GM18870 (cell line): ENCODE data around the gene RGL4.

ENCODE experiments used
- ATAC-seq: cut with Tn5 transposase; IDR thresholded peaks from one replicate; pipeline ENCODE4 v1.9.1; 2021; ENCODE audit warnings: moderate library complexity; ENCODE audit not compliant: unreplicated experiment

RGL4 gene

GRCh38 chr22:23697031-23697970 lies 6.5 kb downstream of the RGL4 start:
- ATAC-seq = no peak

GRCh38 chr22:23698094-23698493 lies 7.3 kb downstream of the RGL4 start:
- no peak for ATAC-seq

- no peak for ATAC-seq
Observed at GRCh38 chr22:23698673-23699235, 7.9 kb downstream of the RGL4 start.

GRCh38 chr22:23700706-23701105 lies 9.9 kb downstream of the RGL4 start:
- no peak for ATAC-seq

GRCh38 chr22:23704062-23704461 lies 13.2 kb downstream of the RGL4 start:
- ATAC-seq = no peak

- ATAC-seq = no peak
Observed at GRCh38 chr22:23704829-23705228, 14.0 kb downstream of the RGL4 start.

GRCh38 chr22:23705358-23705757 lies 14.5 kb downstream of the RGL4 start:
- no peak for ATAC-seq

GRCh38 chr22:23708270-23708669 lies 17.5 kb downstream of the RGL4 start:
- no peak for ATAC-seq

GRCh38 chr22:23709107-23709506 lies 18.3 kb downstream of the RGL4 start:
- no peak for ATAC-seq

GRCh38 chr22:23712256-23712655 lies 21.4 kb downstream of the RGL4 start:
- no peak for ATAC-seq

GRCh38 chr22:23713696-23714595 lies 23.1 kb downstream of the RGL4 start:
- no peak for ATAC-seq

- ATAC-seq = no peak
Observed at GRCh38 chr22:23714596-23715578, 24.1 kb downstream of the RGL4 start.

GRCh38 chr22:23715806-23716375 lies 25.1 kb downstream of the RGL4 start:
- ATAC-seq = no peak

- no peak for ATAC-seq
Observed at GRCh38 chr22:23716811-23717801, 26.3 kb downstream of the RGL4 start.

- no peak for ATAC-seq
Observed at GRCh38 chr22:23718371-23719165, 27.8 kb downstream of the RGL4 start.

GRCh38 chr22:23720855-23721254 lies 30.0 kb downstream of the RGL4 start:
- ATAC-seq = no peak

- no peak for ATAC-seq
Observed at GRCh38 chr22:23722160-23722559, 31.3 kb downstream of the RGL4 start.

GRCh38 chr22:23722724-23723123 lies 31.9 kb downstream of the RGL4 start:
- no peak for ATAC-seq
